ENCODE data around the gene HSPB8. TPM values are rescaled to one million over a fixed set of nuclear protein-coding genes. Genes with fewer than 3 reads are reported as not detected.

The HSPB8 gene
- total RNA-seq, 2 donors from 2014 or later = 9.7 to 10.4 TPM

GRCh38 chr12:119198440-119198839, 19.7 kb downstream of the HSPB8 start:
- Histone ChIP-seq H3K9ac (ENCODE audit: extremely low read depth, low read length, poor library complexity, severe bottlenecking) (no peak overlapping the region), H3K4me1 (ENCODE audit: control insufficient read depth, insufficient read depth, low read length) (no peaks in the 10 kb centered on the region), H3K36me3 (ENCODE audit: control insufficient read depth, insufficient read depth, low read length) (peaks cover 8% of the 10 kb centered on the region), H3K9me3 (ENCODE audit: control insufficient read depth, low read length) (no peaks in the 10 kb centered on the region), H3K27ac (ENCODE audit: low read depth, low read length) (no peak overlapping the region), H3K27me3 (ENCODE audit: control insufficient read depth, insufficient read depth, low read length, poor library complexity, severe bottlenecking) (no peaks in the 10 kb centered on the region), H3K4me3 (ENCODE audit: low read length) (no peak overlapping the region)
- Mint-ChIP-seq H3K36me3 (ENCODE audit: low read depth) (peaks cover 9% of the 10 kb centered on the region), H3K4me1 (no peaks in the 10 kb centered on the region), H3K9me3 (no peaks in the 10 kb centered on the region), H3K27ac (no peak overlapping the region), H3K4me3 (no peak overlapping the region), H3K27me3 (ENCODE audit: insufficient read depth) (peaks cover 3% of the 10 kb centered on the region)
- DNase-seq = no peak
- no peak for TF ChIP-seq CTCF (conservative IDR thresholded peaks at IDR 0.05)
- 89 to 97% methylated on average over 2 of the region's 2 CpGs for WGBS, 2 experiments (ENCODE audit: insufficient coverage in 1 of 2, insufficient read length in 1 of 2)

DNA sequence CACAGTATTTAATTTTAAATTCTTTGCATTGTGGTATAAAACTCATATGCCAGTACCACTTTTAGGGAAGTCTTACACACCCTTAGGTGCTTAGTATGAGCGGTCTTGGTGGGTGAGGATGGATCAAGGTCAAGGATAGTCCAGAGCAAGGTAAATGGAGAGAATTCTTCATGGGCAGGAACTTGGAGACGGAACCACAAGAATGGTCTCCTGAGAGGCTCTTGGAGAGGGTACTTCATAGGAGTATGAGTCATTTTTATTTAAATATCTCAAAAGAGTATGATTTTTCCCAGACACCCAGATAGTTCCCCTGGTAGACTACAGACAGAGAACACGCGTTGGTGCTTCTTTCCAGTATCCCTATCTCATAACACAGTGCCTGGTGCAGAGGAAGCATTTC, 21.9 kb downstream of the HSPB8 start:
- no peaks in the 10 kb centered on the region for H3K9me3 ChIP-seq (ENCODE audit: control insufficient read depth, low read length)
- no peak overlapping the region for H3K9ac ChIP-seq (ENCODE audit: extremely low read depth, low read length, poor library complexity, severe bottlenecking)
- no peaks in the 10 kb centered on the region for H3K27me3 ChIP-seq (ENCODE audit: control insufficient read depth, insufficient read depth, low read length, poor library complexity, severe bottlenecking)
- no peak overlapping the region for H3K27ac Mint-ChIP-seq
- H3K36me3 ChIP-seq (ENCODE audit: control insufficient read depth, insufficient read depth, low read length) = no peaks in the 10 kb centered on the region
- WGBS, 2 experiments (ENCODE audit: insufficient coverage in 1 of 2, insufficient read length in 1 of 2) = 98 to 100% methylated on average over 1 to 4 of the region's 4 CpGs
- H3K4me3 ChIP-seq (ENCODE audit: low read length) = no peak overlapping the region
- H3K4me3 Mint-ChIP-seq = no peak overlapping the region
- no peak overlapping the region for H3K27ac ChIP-seq (ENCODE audit: low read depth, low read length)
- no peak for TF ChIP-seq CTCF (conservative IDR thresholded peaks at IDR 0.05)
- no peaks in the 10 kb centered on the region for H3K4me1 ChIP-seq (ENCODE audit: control insufficient read depth, insufficient read depth, low read length)
- peaks cover 1% of the 10 kb centered on the region for H3K36me3 Mint-ChIP-seq (ENCODE audit: low read depth)
- peaks cover 3% of the 10 kb centered on the region for H3K27me3 Mint-ChIP-seq (ENCODE audit: insufficient read depth)
- DNase-seq = no peak
- peaks cover 2% of the 10 kb centered on the region for H3K4me1 Mint-ChIP-seq
- no peaks in the 10 kb centered on the region for H3K9me3 Mint-ChIP-seq

DNA sequence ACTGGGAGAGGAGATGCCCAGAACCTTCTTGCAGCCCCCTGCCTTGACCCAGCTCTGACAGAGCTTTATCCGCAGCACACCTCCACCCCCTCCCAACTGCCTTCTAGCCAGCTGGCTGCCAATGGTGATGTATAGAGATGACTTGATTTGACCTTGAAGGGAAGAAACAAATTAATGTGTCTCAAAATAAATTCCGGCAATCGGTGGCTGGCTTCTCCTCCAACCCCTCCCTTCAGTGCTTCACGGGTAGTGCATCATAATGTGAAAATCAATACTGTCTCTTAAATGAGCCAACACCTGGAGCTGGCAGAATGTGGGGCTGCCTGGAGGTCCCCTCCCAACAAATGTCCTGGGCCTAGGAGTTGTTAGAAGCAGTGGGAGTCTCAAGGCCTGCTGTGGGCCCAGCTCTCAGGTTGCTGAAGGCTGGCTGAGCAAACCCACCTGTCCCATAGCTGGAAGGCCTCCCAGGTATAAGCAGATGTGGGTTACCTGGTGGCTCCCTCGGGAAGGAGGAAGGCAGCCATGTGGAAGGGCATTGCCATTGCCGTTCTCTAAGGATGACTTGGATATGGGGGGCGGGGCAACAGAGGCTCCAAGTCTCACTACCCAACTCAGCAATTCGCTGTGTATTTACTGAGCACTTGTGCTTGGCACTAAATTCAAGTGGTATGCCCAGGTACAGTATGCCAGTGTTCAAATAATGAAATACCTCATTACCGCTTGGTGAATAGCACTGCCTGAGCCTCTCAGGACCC, 23.2 kb downstream of the HSPB8 start:
- no peak overlapping the region for H3K27ac ChIP-seq (ENCODE audit: low read depth, low read length)
- Mint-ChIP-seq H3K9me3 (no peaks in the 10 kb centered on the region), H3K27me3 (ENCODE audit: insufficient read depth) (peaks cover 3% of the 10 kb centered on the region), H3K36me3 (ENCODE audit: low read depth) (no peaks in the 10 kb centered on the region), H3K27ac (no peak overlapping the region), H3K4me1 (peaks cover 5% of the 10 kb centered on the region), H3K4me3 (no peak overlapping the region)
- no peaks in the 10 kb centered on the region for H3K27me3 ChIP-seq (ENCODE audit: control insufficient read depth, insufficient read depth, low read length, poor library complexity, severe bottlenecking)
- no peak overlapping the region for H3K9ac ChIP-seq (ENCODE audit: extremely low read depth, low read length, poor library complexity, severe bottlenecking)
- H3K4me1 ChIP-seq (ENCODE audit: control insufficient read depth, insufficient read depth, low read length) = no peaks in the 10 kb centered on the region
- H3K4me3 ChIP-seq (ENCODE audit: low read length) = no peak overlapping the region
- WGBS, 2 experiments (ENCODE audit: insufficient coverage in 1 of 2, insufficient read length in 1 of 2) = 90 to 91% methylated on average over 5 to 8 of the region's 9 CpGs
- no peak for DNase-seq
- no peaks in the 10 kb centered on the region for H3K36me3 ChIP-seq (ENCODE audit: control insufficient read depth, insufficient read depth, low read length)
- TF ChIP-seq CTCF (conservative IDR thresholded peaks at IDR 0.05) = no peak
- H3K9me3 ChIP-seq (ENCODE audit: control insufficient read depth, low read length) = no peaks in the 10 kb centered on the region

Data from endodermal cell (in vitro differentiated cells).